DOHH2 (cell line): ENCODE results near the gene TBC1D14.

Experiments
- H3F3A ChIP-seq: fragments of 200-600 bp; sonication (generic), shearing (Covaris generic); 2 replicates; pipeline ENCODE4 v1.6.0; 2016; ENCODE audit warnings: antibody characterized with exemption, mild to moderate bottlenecking; ENCODE audit not compliant: control insufficient read depth, insufficient read depth
- H3K27ac ChIP-seq: fragments of 200-600 bp; sonication (generic); 2 replicates; pipeline ENCODE4 v1.5.1; 2014; ENCODE audit warnings: low read depth, mild to moderate bottlenecking, low read length, moderate library complexity
- H3K27me3 ChIP-seq: fragments of 200-600 bp; sonication (generic); 2 replicates; pipeline ENCODE4 v1.6.1; 2014; ENCODE audit warnings: mild to moderate bottlenecking, low read length, mixed read lengths; ENCODE audit not compliant: control insufficient read depth
- H3K36me3 ChIP-seq: fragments of 200-600 bp; sonication (generic); 2 replicates; pipeline ENCODE4 v1.6.1; 2014; ENCODE audit warnings: mild to moderate bottlenecking, low read length, moderate library complexity, mixed read lengths; ENCODE audit not compliant: control insufficient read depth
- H3K4me1 ChIP-seq: fragments of 200-600 bp; sonication (generic); 2 replicates; pipeline ENCODE4 v1.6.1; 2014; ENCODE audit warnings: mild to moderate bottlenecking, low read length, mixed read lengths; ENCODE audit not compliant: control insufficient read depth
- H3K4me2 ChIP-seq: fragments of 200-600 bp; sonication (generic); 2 replicates; pipeline ENCODE4 v1.6.0; 2014; ENCODE audit warnings: mild to moderate bottlenecking, low read length, moderate library complexity
- H3K4me3 ChIP-seq: fragments of 200-600 bp; sonication (generic); 2 replicates; pipeline ENCODE4 v1.5.1; 2014; ENCODE audit warnings: mild to moderate bottlenecking, low read length, mixed read lengths
- H3K79me2 ChIP-seq: fragments of 200-600 bp; sonication (generic); 2 replicates; pipeline ENCODE4 v1.6.1; 2014; ENCODE audit warnings: mild to moderate bottlenecking, low read length, mixed read lengths; ENCODE audit not compliant: control insufficient read depth
- H3K9me2 ChIP-seq: fragments of 200-600 bp; sonication (generic); replicated peaks from 2 replicates; pipeline ENCODE4 v1.6.1; 2014; ENCODE audit warnings: mild to moderate bottlenecking, low read length, mixed read lengths; ENCODE audit not compliant: control insufficient read depth
- H3K9me3 ChIP-seq: fragments of 200-600 bp; sonication (generic); 2 replicates; pipeline ENCODE4 v1.6.1; 2014; ENCODE audit warnings: antibody characterized with exemption, low read length, mixed read lengths; ENCODE audit not compliant: control insufficient read depth, insufficient read depth
- H4K20me1 ChIP-seq: fragments of 200-600 bp; sonication (generic); 2 replicates; pipeline ENCODE4 v1.6.0; 2014; ENCODE audit warnings: low read depth, mild to moderate bottlenecking, antibody characterized with exemption, low read length, moderate library complexity; ENCODE audit not compliant: control insufficient read depth, insufficient read depth
- CTCF ChIP-seq: fragments of 200-600 bp; sonication (generic); IDR thresholded peaks from one replicate; pipeline ENCODE4 v1.5.1; 2014; ENCODE audit warnings: antibody characterized with exemption, mild to moderate bottlenecking, low read depth, low read length; ENCODE audit not compliant: poor library complexity, severe bottlenecking
- EZH2phosphoT487 ChIP-seq: fragments of 200-600 bp; sonication (generic); IDR thresholded peaks from 2 replicates; pipeline ENCODE4 v1.6.1; 2017; ENCODE audit warnings: borderline replicate concordance, mild to moderate bottlenecking, antibody characterized with exemption, low read length, moderate library complexity, mixed read lengths

Gene TBC1D14

GRCh38 chr4:7007944-7008343, 98.3 kb downstream of the TBC1D14 start:
- TF ChIP-seq EZH2phosphoT487 (no peak), CTCF (no peak)
- no peaks in the 10 kb centered on the region for H3K9me2 ChIP-seq
- H3K9me3 ChIP-seq = no peaks in the 10 kb centered on the region
- H3K4me3 ChIP-seq = no peak overlapping the region
- 0 out of 2 replicates have a peak, but pooled peaks cover 8% of the 10 kb centered on the region for H4K20me1 ChIP-seq
- peaks cover 6% of the 10 kb centered on the region; the same call in 1 of the 2 replicates for H3F3A ChIP-seq
- peaks cover 77% of the 10 kb centered on the region for H3K36me3 ChIP-seq
- H3K79me2 ChIP-seq = no peaks in the 10 kb centered on the region
- peaks cover 6% of the 10 kb centered on the region for H3K4me1 ChIP-seq
- H3K27ac ChIP-seq = no peak overlapping the region
- no peak overlapping the region for H3K4me2 ChIP-seq
- H3K27me3 ChIP-seq = no peaks in the 10 kb centered on the region

GRCh38 chr4:7009564-7009963, 99.9 kb downstream of the TBC1D14 start:
- Histone ChIP-seq H3K4me2 (no peak overlapping the region), H3K79me2 (0 out of 2 replicates have a peak, but pooled peaks cover 4% of the 10 kb centered on the region), H3K4me3 (no peak overlapping the region), H4K20me1 (0 out of 2 replicates have a peak, but pooled peaks cover 8% of the 10 kb centered on the region), H3K4me1 (peaks cover 23% of the 10 kb centered on the region), H3K27me3 (no peaks in the 10 kb centered on the region), H3K36me3 (peaks cover 80% of the 10 kb centered on the region), H3K9me2 (no peaks in the 10 kb centered on the region), H3K9me3 (no peaks in the 10 kb centered on the region), H3F3A (peaks cover 6% of the 10 kb centered on the region; the same call in 1 of the 2 replicates), H3K27ac (no peak overlapping the region)
- TF ChIP-seq EZH2phosphoT487 (no peak), CTCF (no peak)

- Histone ChIP-seq H3K79me2 (0 out of 2 replicates have a peak, but pooled peaks cover 4% of the 10 kb centered on the region), H3K4me1 (peaks cover 23% of the 10 kb centered on the region), H3K9me3 (no peaks in the 10 kb centered on the region), H3K4me2 (peak overlapping the region; percentile 53), H3K9me2 (no peaks in the 10 kb centered on the region), H3F3A (peaks cover 6% of the 10 kb centered on the region; the same call in 1 of the 2 replicates), H4K20me1 (0 out of 2 replicates have a peak, but pooled peaks cover 8% of the 10 kb centered on the region), H3K27ac (no peak overlapping the region), H3K27me3 (no peaks in the 10 kb centered on the region), H3K4me3 (peak overlapping the region; percentile 28; the same call in 1 of the 2 replicates), H3K36me3 (peaks cover 90% of the 10 kb centered on the region)
- TF ChIP-seq EZH2phosphoT487 (no peak), CTCF (no peak)
Observed at GRCh38 chr4:7013175-7013574, 103.5 kb downstream of the TBC1D14 start.
